NT2/D1 (cell line): ENCODE data around the gene TRIM33.

Experiments
- DNase-seq: peaks from one replicate; pipeline ENCODE4 v3.0.0-alpha.2; 2011; ENCODE audit warnings: low read depth, low spot score
- H3K27me3 ChIP-seq: 2 replicates; pipeline ENCODE4 v1.6.0; 2011; ENCODE audit warnings: mild to moderate bottlenecking; ENCODE audit not compliant: insufficient read length, insufficient read depth
- H3K36me3 ChIP-seq: 2 replicates; pipeline ENCODE4 v1.6.1; 2011; ENCODE audit warnings: mild to moderate bottlenecking, low read length, mixed read lengths; ENCODE audit not compliant: insufficient read depth, insufficient read length
- H3K4me1 ChIP-seq: 2 replicates; pipeline ENCODE4 v1.5.1; 2011; ENCODE audit not compliant: insufficient read depth, insufficient read length
- H3K4me3 ChIP-seq: 2 replicates; pipeline ENCODE4 v1.5.1; 2011; ENCODE audit warnings: low read depth; ENCODE audit not compliant: insufficient read length
- H3K9ac ChIP-seq: 2 replicates; pipeline ENCODE4 v1.6.0; 2011; ENCODE audit warnings: low read depth; ENCODE audit not compliant: insufficient read length
- H3K9me3 ChIP-seq: 2 replicates; pipeline ENCODE4 v1.5.1; 2011; ENCODE audit warnings: mild to moderate bottlenecking, low read length; ENCODE audit not compliant: insufficient read depth
- SUZ12 ChIP-seq: IDR thresholded peaks from 2 replicates; pipeline ENCODE4 v1.6.1; 2011; ENCODE audit not compliant: insufficient read length, insufficient read depth; ENCODE audit errors: extremely low read depth
- YY1 ChIP-seq: IDR thresholded peaks from 2 replicates; pipeline ENCODE4 v1.6.1; 2011; ENCODE audit not compliant: insufficient read length, insufficient read depth
- ZNF274 ChIP-seq: IDR thresholded peaks from 2 replicates; pipeline ENCODE4 v1.6.1; 2011; ENCODE audit warnings: mild to moderate bottlenecking, low read depth, low read length

Gene TRIM33

DNA sequence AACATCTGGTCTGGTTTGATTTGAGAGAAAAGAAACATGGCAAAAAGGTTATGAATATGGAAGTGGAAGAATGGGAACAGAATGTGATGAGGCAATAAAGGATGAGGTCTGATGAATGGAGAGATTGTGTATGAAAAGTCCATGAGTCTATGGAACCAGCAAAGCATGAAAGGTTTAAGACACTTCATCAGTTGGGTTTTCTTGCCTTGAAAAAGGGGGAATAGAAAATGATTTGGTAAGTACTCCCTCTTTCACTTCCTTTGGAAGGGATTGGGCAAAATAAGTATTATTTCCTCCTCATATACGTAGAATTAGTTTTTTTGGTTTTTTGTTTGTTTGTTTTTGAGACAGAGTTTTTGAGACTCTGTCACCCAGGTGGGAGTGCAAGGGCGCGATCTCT lies 155.8 kb downstream of the TRIM33 start:
- Histone ChIP-seq H3K4me3 (no peak overlapping the region), H3K4me1 (peaks cover 5% of the 10 kb centered on the region), H3K9ac (no peak overlapping the region), H3K27me3 (no peaks in the 10 kb centered on the region), H3K9me3 (no peaks in the 10 kb centered on the region), H3K36me3 (no peaks in the 10 kb centered on the region)
- TF ChIP-seq ZNF274 (no peak), YY1 (no peak), SUZ12 (no peak)
- no peak for DNase-seq

DNA sequence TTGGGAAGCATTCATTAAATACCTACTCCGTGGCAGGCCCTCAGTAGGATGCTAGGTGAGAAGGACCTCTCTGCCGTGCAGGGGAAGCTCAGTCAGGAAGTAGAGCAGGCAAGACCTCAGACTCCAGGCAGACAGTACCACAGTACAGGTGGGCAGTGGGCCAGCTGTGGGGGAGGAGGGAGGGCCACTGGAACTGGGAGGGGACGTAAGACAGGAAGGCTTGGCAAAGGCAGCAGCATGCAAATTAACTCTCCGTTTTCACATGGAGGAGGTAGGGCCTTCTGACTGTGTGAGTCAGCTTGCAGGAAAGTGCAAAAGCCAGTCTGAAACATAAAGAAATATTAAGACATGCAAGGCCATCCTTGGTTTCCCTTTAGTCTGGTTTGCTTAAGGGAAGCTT lies 157.7 kb downstream of the TRIM33 start:
- Histone ChIP-seq H3K4me1 (peaks cover 5% of the 10 kb centered on the region), H3K36me3 (no peaks in the 10 kb centered on the region), H3K9ac (no peak overlapping the region), H3K27me3 (no peaks in the 10 kb centered on the region), H3K9me3 (no peaks in the 10 kb centered on the region), H3K4me3 (no peak overlapping the region)
- no peak for DNase-seq
- TF ChIP-seq SUZ12 (no peak), ZNF274 (no peak), YY1 (no peak)

DNA sequence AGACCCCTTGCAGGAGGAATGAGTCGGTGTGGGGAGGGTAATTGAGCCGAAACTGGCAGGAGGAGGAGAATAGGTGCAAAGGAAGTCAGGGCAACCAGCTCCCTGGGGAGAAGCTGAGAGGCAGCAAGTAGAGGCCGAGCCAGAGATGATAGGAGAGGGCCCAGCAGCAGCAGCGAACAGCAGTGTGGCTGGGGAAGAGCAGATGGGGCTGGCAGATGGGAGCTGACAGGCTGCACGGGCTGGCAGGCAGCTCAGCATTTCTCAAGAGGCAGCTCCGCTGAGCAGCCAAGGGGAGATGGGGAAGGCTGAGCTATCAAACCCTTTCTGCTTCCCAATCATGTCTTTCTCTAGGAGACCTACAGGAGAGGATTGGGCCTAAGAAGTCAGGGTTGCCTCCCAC lies 158.2 kb downstream of the TRIM33 start:
- Histone ChIP-seq H3K27me3 (no peaks in the 10 kb centered on the region), H3K4me3 (no peak overlapping the region), H3K4me1 (peaks cover 5% of the 10 kb centered on the region), H3K9ac (no peak overlapping the region), H3K36me3 (no peaks in the 10 kb centered on the region), H3K9me3 (peaks cover 1% of the 10 kb centered on the region; the same call in 1 of the 2 replicates)
- no peak for DNase-seq
- no peak for TF ChIP-seq SUZ12
- TF ChIP-seq ZNF274, result no peak
- TF ChIP-seq YY1, result no peak

DNA sequence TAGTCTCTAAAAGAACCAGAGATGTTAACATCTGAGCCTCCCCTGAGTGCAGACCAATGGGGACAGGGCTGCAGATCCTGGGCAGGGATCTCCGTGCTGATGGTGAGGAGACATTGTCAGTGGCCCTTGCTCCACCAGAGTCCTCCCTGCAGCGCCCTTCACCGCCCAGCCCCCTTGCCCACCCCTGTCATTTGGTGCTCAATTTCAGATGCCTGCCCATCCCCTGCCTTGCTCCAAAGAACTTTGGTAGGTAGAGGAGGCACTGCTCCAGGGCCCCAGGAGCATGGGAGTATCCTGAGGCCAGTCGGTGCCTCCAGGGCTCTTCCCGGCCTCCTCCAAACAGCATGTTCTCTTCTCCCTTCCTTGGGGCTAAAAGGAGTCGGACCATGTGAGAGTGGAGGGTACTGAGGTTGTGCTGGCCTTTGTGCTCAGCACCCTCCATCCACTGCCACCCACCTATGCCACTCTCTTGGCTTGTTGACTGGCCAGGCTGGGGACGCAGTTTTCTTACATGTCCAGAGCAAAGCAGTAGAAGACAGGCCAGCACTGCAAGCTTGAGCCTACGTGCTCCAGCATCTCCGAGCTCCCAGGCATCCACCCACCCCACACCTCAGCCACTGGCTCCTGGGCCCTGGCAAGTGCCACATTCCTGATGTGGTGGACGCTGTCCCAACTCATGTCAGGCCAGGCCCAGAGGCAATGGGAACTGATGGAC lies 160.1 kb downstream of the TRIM33 start:
- no peak for TF ChIP-seq SUZ12
- TF ChIP-seq YY1, result no peak
- no peak for TF ChIP-seq ZNF274
- no peak for DNase-seq

DNA sequence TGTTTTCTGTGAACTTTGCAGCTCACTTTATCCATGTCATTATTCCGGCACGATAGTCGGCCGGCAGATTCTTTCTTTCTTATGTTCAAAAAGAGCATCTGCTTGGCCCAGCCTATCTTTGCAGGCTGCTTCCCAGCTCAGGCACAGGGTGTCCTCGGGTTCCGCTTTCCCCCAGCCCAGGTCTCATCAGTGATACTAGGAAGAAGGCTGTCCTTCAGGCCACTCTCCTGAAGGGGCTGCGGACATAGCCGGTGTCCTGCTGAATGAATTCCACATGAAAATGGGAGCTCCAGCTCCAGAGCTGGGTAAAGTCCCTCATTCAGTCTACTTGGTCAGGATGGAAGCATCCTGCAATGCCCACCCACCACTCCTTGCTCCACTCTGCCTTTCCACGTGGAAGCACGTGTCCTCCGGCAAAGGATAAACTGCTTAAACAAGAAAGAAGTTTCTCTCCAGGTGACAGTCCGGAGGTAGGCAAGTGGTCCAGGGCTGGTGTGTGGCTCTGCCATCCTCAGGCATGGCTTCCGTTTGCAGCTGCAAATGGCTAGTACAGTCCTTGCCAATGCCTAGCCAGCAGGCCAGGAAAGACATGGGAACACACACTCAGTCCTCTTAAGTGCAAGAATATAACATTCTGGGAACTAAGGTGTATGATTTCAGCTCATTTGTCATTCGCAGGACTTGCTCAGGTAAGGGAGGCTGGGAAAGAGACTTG lies 161.0 kb downstream of the TRIM33 start:
- H3K27me3 ChIP-seq, result peaks cover 11% of the 10 kb centered on the region
- no peak overlapping the region for H3K9ac ChIP-seq
- H3K36me3 ChIP-seq, result no peaks in the 10 kb centered on the region
- H3K9me3 ChIP-seq, result peaks cover 13% of the 10 kb centered on the region; the same call in 1 of the 2 replicates
- peaks cover 7% of the 10 kb centered on the region for H3K4me1 ChIP-seq
- TF ChIP-seq YY1 (no peak), SUZ12 (no peak), ZNF274 (no peak)
- DNase-seq, result no peak
- H3K4me3 ChIP-seq, result no peak overlapping the region

More for the DNA sequence above, 160.1 kb downstream of the TRIM33 start:
- peaks cover 11% of the 10 kb centered on the region for H3K27me3 ChIP-seq
- H3K4me1 ChIP-seq, result peaks cover 7% of the 10 kb centered on the region
- peaks cover 13% of the 10 kb centered on the region; the same call in 1 of the 2 replicates for H3K9me3 ChIP-seq
- no peaks in the 10 kb centered on the region for H3K36me3 ChIP-seq
- no peak overlapping the region for H3K4me3 ChIP-seq
- H3K9ac ChIP-seq, result no peak overlapping the region

DNA sequence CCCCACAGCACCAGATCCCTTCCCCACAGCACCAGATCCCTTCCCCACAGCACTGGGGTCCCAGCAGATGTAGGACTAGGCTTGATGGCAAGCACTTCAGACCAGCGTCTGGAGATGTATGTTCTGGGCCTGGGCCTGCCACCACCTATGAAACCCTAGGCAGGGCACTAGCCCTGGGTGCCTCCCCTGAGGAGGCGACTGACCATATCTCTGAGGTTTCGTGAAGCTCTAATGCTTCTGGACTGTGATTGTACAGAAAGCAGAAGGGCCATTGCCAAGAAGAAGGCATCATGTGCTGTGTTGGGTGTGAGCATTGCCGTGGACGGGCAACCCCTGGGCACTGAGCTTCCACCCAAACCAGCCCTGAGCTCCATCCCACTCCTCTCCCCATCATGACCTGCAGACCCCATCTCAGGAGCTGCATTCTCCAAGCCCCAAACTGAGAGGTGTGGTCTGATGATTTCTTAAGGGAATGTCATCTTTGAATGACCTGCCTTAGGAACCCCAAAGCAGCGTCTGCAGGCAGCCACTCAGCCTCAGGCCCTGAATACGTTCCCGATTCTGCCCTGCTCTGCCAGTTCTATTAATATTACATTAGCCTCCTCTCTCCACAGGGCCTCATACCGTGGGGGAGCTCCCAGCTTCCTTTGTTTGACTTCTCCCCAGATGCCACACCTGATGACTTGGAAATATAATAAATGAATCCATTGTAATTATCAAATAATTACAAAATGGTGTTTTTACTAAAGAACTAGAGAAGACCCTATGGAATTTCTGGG lies 163.4 kb downstream of the TRIM33 start:
- Histone ChIP-seq H3K27me3 (peaks cover 11% of the 10 kb centered on the region), H3K4me1 (peaks cover 4% of the 10 kb centered on the region), H3K9ac (no peak overlapping the region), H3K4me3 (no peak overlapping the region), H3K36me3 (no peaks in the 10 kb centered on the region), H3K9me3 (peaks cover 13% of the 10 kb centered on the region; the same call in 1 of the 2 replicates)
- TF ChIP-seq YY1 (no peak), ZNF274 (no peak), SUZ12 (no peak)
- no peak for DNase-seq

DNA sequence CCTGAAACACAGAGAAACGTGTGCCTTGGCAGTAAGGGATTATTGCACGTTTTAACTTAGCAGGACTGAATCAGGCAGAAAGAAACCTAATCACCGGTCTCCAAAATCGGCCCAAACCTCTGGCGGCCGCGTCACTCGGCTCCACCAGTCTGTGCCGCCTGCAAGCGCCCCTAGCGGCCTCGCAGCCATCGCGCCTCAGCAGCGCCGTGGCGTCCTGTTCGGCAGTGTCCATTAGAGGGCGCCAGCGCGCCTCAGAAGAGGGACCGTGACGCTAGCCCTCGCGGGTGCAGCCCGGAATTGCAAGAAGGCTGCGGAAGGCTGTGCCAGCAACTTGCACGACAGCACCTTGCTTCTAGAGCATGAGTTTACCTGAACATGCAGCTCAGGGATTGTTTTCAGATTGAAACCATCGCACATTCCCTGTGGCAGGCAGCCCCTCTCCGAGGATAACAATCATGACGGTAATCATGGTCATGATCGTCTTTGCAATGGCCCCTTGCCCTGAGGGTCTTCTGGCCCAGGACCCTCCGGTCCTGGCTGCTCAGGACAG lies 164.4 kb downstream of the TRIM33 start:
- H3K4me1 ChIP-seq, result peaks cover 3% of the 10 kb centered on the region
- peaks cover 11% of the 10 kb centered on the region for H3K27me3 ChIP-seq
- H3K9me3 ChIP-seq, result peaks cover 13% of the 10 kb centered on the region; the same call in 1 of the 2 replicates
- H3K4me3 ChIP-seq, result peak overlapping the region; percentile 29
- TF ChIP-seq ZNF274, result no peak
- no peak for TF ChIP-seq YY1
- no peak for TF ChIP-seq SUZ12
- peak overlapping the region; percentile 47 for H3K9ac ChIP-seq
- no peaks in the 10 kb centered on the region for H3K36me3 ChIP-seq
- peak; percentile 98 for DNase-seq
